HepG2 (cell line): ENCODE data around the gene LINGO1. TPM values are rescaled to one million over a fixed set of nuclear protein-coding genes. Genes with fewer than 3 reads are reported as not detected.

Source experiments
- CCDC6 ChIP-seq: sonication (generic); formaldehyde crosslinking; IDR thresholded peaks from 2 replicates; pipeline ENCODE4 v1.8.1; 2022; ENCODE audit warnings: mild to moderate bottlenecking, missing genetic modification reagents, moderate library complexity
- CEBPB ChIP-seq: IDR thresholded peaks from 2 replicates; pipeline ENCODE4 v1.6.1; 2011; ENCODE audit warnings: low read depth, low read length, improper control_type of control experiment, borderline replicate concordance
- CENPX ChIP-seq: sonication (generic); formaldehyde crosslinking; IDR thresholded peaks from 2 replicates; pipeline ENCODE4 v1.9.0; 2021; ENCODE audit warnings: mild to moderate bottlenecking, missing genetic modification reagents, moderate library complexity
- CHD4 ChIP-seq: fragments of 200-600 bp; sonication (generic); IDR thresholded peaks from 2 replicates; pipeline ENCODE4 v1.7.0; 2017; ENCODE audit warnings: mild to moderate bottlenecking, low read length, borderline replicate concordance
- DPF2 ChIP-seq: sonication (generic); formaldehyde crosslinking; IDR thresholded peaks from 2 replicates; pipeline ENCODE4 v1.4.0; 2020; ENCODE audit warnings: mild to moderate bottlenecking, low read depth, missing genetic modification reagents, borderline replicate concordance
- FOXA1 ChIP-seq, 2 experiments: fragments of 450-650 bp in 1 of 2; sonication (generic) in 1 of 2; formaldehyde crosslinking in 1 of 2; IDR thresholded peaks; 2 replicates each; pipeline versions ENCODE4 v1.4.0 to v1.6.1; 2016 to 2020; ENCODE audit warnings: missing genetic modification reagents in 1 of 2
- GPN1 ChIP-seq: sonication (generic); formaldehyde crosslinking; IDR thresholded peaks from 2 replicates; pipeline ENCODE4 v1.5.1; 2020; ENCODE audit warnings: missing genetic modification reagents, borderline replicate concordance
- HNRNPUL1 ChIP-seq: fragments of 200-400 bp; formaldehyde crosslinking; IDR thresholded peaks from 2 replicates; pipeline ENCODE4 v1.6.1; 2017; ENCODE audit warnings: low read depth, mild to moderate bottlenecking, low read length, moderate library complexity
- NAIF1 ChIP-seq: sonication (generic); formaldehyde crosslinking; IDR thresholded peaks from 2 replicates; pipeline ENCODE4 v1.5.0; 2020; ENCODE audit warnings: mild to moderate bottlenecking, missing genetic modification reagents, borderline replicate concordance
- RAD51 ChIP-seq: fragments of 450-650 bp; IDR thresholded peaks from 2 replicates; pipeline ENCODE4 v1.6.1; 2016; ENCODE audit warnings: borderline replicate concordance
- TAF1 ChIP-seq: sonication (generic); formaldehyde crosslinking; IDR thresholded peaks from 2 replicates; pipeline ENCODE4 v1.4.0; 2020; ENCODE audit warnings: missing genetic modification reagents
- ZFP1 ChIP-seq: IDR thresholded peaks from 2 replicates; pipeline ENCODE4 v1.6.1; 2016
- ZIK1 ChIP-seq: sonication (generic); formaldehyde crosslinking; IDR thresholded peaks from 2 replicates; pipeline ENCODE4 v1.5.0; 2020; ENCODE audit warnings: mild to moderate bottlenecking, low read depth, missing genetic modification reagents, borderline replicate concordance
- ZNF549 ChIP-seq: sonication (generic); formaldehyde crosslinking; IDR thresholded peaks from 2 replicates; pipeline ENCODE4 v1.5.0; 2020; ENCODE audit warnings: missing genetic modification reagents
- polyA plus RNA-seq, 8 experiments: library from polyadenylated mRNA; depleted of rRNA in 3 of 8; stranded (reverse) in 7 of 8; unstranded in 1 of 8; fragments of >200 nt; fragmentation: Illumina TruSeq in 4 of 8; extraction: Trizol in 4 of 8; gene quantifications; 2 replicates each; pipeline versions ENCODE4 v1.2.1 to v1.2.3, GENCODE V29; 2011 to 2016; ENCODE audit warnings: low read depth in 4 of 8, missing spikeins in 1 of 8, mixed read lengths in 1 of 8; ENCODE audit not compliant: insufficient read depth in 1 of 8
- total RNA-seq, 5 experiments: library from RNA; depleted of rRNA; stranded (reverse); fragments of >200 nt; fragmentation: Illumina TruSeq; extraction: Trizol; gene quantifications; 2 replicates each; pipeline ENCODE4 v1.2.3, GENCODE V29; 2016; ENCODE audit warnings: low read depth in 1 of 5
- TF ChIP-seq, protein P1 (sequence below): sonication (generic); formaldehyde crosslinking; IDR thresholded peaks from 2 replicates; pipeline ENCODE4 v1.4.0; 2020; ENCODE audit warnings: missing genetic modification reagents, mild to moderate bottlenecking, borderline replicate concordance
- TF ChIP-seq, protein P2 (sequence below): sonication (generic); formaldehyde crosslinking; IDR thresholded peaks from 2 replicates; pipeline ENCODE4 v1.4.0; 2020; ENCODE audit warnings: mild to moderate bottlenecking, missing genetic modification reagents
- TF ChIP-seq, protein P3 (sequence below): sonication (generic); formaldehyde crosslinking; IDR thresholded peaks from 2 replicates; pipeline ENCODE4 v1.4.0; 2020; ENCODE audit warnings: missing genetic modification reagents
- TF ChIP-seq, protein P4 (sequence below): sonication (generic); formaldehyde crosslinking; IDR thresholded peaks from 2 replicates; pipeline ENCODE4 v1.4.0; 2020; ENCODE audit warnings: low read depth, mild to moderate bottlenecking, missing genetic modification reagents
- TF ChIP-seq, protein P5 (sequence below): sonication (generic); formaldehyde crosslinking; IDR thresholded peaks from 2 replicates; pipeline ENCODE4 v1.9.0; 2021; ENCODE audit warnings: missing genetic modification reagents, mild to moderate bottlenecking, borderline replicate concordance
- TF ChIP-seq, protein P6 (sequence below): fragments of 450-650 bp; IDR thresholded peaks from 2 replicates; pipeline ENCODE4 v1.6.1; 2017

Gene LINGO1
- total and polyA plus RNA-seq, 2 of the 13 experiments (the other 11 are each of a cell fraction or from before 2014, with no cell fraction given): 0.07 TPM; not detected in 1

DNA sequence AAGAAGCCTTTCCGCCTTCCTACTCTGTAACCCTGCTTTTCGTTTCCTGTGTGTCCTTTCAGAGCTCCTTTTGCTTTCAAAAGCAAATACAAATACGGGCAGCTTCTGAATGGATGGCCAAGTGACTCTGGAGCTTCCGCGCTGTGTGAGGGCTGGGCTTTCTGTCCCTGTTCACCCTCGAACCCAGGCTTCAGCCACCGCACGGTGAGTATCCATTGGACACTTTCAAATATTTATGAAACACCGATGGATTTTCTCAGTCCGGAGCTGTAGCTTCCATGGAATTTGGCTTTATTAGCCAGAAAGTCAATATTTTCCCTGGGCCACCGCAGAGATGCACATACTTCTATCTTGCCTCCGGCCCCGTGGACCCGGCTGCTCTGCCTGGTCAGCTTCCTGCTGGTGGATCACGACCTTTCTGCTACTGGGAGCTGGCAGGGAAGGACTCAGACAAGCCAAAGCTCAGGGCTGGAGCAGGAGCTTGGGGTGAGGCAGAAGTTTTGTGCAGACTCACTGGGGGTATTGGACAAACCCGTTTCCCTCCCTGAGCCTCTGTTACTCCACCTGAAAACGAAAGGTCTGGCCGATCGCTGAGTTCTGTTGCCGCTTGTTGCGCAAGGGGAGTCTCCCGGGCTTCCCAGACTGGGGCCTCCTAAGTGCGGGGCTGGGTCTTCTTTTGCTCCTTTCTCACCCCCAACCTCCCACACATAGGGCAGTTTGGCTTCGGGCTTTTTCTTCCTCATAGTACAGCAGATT lies 63.6 kb downstream of the LINGO1 start (continued):
- TF ChIP-seq ZFP1 (CRISPR knock-in tag) (no peak), CHD4 (no peak), CCDC6 (CRISPR knock-in tag) (no peak), ZNF549 (CRISPR knock-in tag) (no peak), FOXA1 (IDR thresholded peaks at IDR 0.05) (no peak), FOXA1 (CRISPR knock-in tag; IDR thresholded peaks at IDR 0.05) (no peak), DPF2 (CRISPR knock-in tag) (peak; percentile 46; the same call in 1 of the 2 replicates), CENPX (no peak), RAD51 (no peak), TAF1 (CRISPR knock-in tag) (no peak; the same call in 1 of the 2 replicates), GPN1 (no peak), NAIF1 (0 out of 2 replicates have a peak, but pooled peaks have one; percentile 27), HNRNPUL1 (no peak), CEBPB (peak; percentile 88), ZIK1 (CRISPR knock-in tag) (no peak)
- TF ChIP-seq, protein P1, sequence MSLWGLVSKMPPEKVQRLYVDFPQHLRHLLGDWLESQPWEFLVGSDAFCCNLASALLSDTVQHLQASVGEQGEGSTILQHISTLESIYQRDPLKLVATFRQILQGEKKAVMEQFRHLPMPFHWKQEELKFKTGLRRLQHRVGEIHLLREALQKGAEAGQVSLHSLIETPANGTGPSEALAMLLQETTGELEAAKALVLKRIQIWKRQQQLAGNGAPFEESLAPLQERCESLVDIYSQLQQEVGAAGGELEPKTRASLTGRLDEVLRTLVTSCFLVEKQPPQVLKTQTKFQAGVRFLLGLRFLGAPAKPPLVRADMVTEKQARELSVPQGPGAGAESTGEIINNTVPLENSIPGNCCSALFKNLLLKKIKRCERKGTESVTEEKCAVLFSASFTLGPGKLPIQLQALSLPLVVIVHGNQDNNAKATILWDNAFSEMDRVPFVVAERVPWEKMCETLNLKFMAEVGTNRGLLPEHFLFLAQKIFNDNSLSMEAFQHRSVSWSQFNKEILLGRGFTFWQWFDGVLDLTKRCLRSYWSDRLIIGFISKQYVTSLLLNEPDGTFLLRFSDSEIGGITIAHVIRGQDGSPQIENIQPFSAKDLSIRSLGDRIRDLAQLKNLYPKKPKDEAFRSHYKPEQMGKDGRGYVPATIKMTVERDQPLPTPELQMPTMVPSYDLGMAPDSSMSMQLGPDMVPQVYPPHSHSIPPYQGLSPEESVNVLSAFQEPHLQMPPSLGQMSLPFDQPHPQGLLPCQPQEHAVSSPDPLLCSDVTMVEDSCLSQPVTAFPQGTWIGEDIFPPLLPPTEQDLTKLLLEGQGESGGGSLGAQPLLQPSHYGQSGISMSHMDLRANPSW (CRISPR knock-in tag): no peak
- TF ChIP-seq, protein P2, sequence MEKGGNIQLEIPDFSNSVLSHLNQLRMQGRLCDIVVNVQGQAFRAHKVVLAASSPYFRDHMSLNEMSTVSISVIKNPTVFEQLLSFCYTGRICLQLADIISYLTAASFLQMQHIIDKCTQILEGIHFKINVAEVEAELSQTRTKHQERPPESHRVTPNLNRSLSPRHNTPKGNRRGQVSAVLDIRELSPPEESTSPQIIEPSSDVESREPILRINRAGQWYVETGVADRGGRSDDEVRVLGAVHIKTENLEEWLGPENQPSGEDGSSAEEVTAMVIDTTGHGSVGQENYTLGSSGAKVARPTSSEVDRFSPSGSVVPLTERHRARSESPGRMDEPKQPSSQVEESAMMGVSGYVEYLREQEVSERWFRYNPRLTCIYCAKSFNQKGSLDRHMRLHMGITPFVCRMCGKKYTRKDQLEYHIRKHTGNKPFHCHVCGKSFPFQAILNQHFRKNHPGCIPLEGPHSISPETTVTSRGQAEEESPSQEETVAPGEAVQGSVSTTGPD (CRISPR knock-in tag): peak; percentile 14; the same call in 1 of the 2 replicates
- TF ChIP-seq, protein P3, sequence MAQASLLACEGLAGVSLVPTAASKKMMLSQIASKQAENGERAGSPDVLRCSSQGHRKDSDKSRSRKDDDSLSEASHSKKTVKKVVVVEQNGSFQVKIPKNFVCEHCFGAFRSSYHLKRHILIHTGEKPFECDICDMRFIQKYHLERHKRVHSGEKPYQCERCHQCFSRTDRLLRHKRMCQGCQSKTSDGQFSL (CRISPR knock-in tag): no peak
- TF ChIP-seq, protein P4, sequence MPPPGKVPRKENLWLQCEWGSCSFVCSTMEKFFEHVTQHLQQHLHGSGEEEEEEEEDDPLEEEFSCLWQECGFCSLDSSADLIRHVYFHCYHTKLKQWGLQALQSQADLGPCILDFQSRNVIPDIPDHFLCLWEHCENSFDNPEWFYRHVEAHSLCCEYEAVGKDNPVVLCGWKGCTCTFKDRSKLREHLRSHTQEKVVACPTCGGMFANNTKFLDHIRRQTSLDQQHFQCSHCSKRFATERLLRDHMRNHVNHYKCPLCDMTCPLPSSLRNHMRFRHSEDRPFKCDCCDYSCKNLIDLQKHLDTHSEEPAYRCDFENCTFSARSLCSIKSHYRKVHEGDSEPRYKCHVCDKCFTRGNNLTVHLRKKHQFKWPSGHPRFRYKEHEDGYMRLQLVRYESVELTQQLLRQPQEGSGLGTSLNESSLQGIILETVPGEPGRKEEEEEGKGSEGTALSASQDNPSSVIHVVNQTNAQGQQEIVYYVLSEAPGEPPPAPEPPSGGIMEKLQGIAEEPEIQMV (CRISPR knock-in tag): no peak
- TF ChIP-seq, protein P5, sequence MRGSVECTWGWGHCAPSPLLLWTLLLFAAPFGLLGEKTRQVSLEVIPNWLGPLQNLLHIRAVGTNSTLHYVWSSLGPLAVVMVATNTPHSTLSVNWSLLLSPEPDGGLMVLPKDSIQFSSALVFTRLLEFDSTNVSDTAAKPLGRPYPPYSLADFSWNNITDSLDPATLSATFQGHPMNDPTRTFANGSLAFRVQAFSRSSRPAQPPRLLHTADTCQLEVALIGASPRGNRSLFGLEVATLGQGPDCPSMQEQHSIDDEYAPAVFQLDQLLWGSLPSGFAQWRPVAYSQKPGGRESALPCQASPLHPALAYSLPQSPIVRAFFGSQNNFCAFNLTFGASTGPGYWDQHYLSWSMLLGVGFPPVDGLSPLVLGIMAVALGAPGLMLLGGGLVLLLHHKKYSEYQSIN (CRISPR knock-in tag): no peak
- TF ChIP-seq, protein P6, sequence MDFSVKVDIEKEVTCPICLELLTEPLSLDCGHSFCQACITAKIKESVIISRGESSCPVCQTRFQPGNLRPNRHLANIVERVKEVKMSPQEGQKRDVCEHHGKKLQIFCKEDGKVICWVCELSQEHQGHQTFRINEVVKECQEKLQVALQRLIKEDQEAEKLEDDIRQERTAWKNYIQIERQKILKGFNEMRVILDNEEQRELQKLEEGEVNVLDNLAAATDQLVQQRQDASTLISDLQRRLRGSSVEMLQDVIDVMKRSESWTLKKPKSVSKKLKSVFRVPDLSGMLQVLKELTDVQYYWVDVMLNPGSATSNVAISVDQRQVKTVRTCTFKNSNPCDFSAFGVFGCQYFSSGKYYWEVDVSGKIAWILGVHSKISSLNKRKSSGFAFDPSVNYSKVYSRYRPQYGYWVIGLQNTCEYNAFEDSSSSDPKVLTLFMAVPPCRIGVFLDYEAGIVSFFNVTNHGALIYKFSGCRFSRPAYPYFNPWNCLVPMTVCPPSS: no peak
